GM23248 (cell line): Measurements from ENCODE around the gene MSH6.

Experiments used
- EZH2 ChIP-seq: fragments of 200-600 bp; sonication (generic); IDR thresholded peaks from 2 replicates; pipeline ENCODE4 v1.6.1; 2018; ENCODE audit warnings: antibody characterized with exemption, mild to moderate bottlenecking; ENCODE audit not compliant: insufficient read depth, poor library complexity, severe bottlenecking
- EZH2phosphoT487 ChIP-seq: fragments of 200-600 bp; sonication (generic); IDR thresholded peaks from 2 replicates; pipeline ENCODE4 v1.6.1; 2018; ENCODE audit warnings: antibody characterized with exemption, moderate library complexity, mild to moderate bottlenecking, low read depth; ENCODE audit not compliant: insufficient read depth

GRCh38 chr2:47850198-47850597, 67.3 kb downstream of the MSH6 start:
- TF ChIP-seq EZH2 (no peak), EZH2phosphoT487 (no peak)
